HS-5 (cell line): ENCODE results near the gene PRKG2.
"Not testable (repeated sequence)": the region's sequence is repeated elsewhere in the genome, so short reads cannot be mapped to it uniquely, and the experiment has no call there.

Experiments used
- DNase-seq: peaks from one replicate; pipeline ENCODE4 v3.0.0-alpha.2; 2012; ENCODE audit warnings: low read depth

PRKG2 gene

GRCh38 chr4:81162752-81163458 is 52.1 kb downstream of the PRKG2 start:
- no peak for DNase-seq

DNA sequence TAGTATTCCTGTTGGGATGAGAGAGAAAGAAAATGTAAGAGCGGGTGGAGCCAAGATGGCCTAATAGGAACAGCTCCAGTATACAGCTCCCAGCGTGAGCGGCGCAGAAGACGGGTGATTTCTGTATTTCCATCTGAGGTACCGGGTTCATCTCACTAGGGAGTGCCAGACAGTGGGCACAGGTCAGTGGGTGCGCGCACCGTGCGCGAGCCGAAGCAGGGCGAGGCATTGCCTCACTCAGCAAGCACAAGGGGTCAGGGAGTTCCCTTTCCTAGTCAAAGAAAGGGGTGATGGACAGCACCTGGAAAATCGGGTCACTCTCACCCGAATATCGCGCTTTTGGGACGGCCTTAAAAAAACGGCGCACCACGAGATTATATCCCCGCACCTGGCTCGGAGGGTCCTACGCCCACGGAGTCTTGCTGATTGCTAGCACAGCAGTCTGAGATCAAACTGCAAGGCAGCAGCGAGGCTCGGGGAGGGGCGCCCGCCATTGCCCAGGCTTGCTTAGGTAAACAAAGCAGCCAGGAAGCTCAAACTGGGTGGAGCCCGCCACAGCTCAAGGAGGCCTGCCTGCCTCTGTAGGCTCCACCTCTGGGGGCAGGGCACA is 61.2 kb downstream of the PRKG2 start:
- not testable (repeated sequence) for DNase-seq

DNA sequence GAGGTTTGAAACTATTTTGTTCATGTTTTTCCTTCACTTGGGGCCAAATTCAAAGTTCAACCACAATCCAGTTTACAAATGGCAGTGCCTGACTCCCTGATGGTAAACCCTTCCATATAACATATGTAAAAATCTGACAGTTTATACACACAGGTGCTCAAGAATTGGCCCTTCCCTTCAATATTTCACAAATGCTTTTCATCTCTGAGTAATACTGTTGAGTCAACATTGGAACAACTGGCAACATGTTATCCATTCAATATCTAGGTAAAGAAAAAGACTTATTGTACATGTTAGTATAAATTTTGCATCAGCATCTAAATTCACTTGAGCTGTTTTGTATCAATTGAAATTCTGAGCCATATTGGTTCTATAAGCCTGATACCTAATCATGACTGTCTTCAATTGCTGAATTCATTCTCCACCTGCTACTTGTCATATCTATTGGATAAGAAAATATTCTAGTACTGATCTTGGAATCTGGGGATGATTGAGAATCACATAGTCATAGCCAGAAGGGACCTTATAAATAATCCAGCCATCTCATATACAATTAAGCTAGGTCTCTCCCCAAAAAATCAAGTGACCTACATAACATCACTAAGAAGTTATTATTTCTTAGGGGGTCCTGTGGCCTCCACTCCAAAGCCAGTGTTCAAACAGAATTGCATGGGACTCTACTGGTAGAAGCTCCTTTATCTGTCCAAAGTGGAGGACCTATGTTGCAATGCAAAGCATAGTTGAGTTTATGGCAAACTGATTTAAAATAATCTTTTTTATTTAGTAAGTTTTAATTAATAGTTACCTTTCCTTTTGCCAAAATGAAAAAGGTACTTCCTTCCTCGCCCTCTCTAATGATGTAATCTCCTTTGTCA is 61.9 kb downstream of the PRKG2 start:
- DNase-seq = no peak

DNA sequence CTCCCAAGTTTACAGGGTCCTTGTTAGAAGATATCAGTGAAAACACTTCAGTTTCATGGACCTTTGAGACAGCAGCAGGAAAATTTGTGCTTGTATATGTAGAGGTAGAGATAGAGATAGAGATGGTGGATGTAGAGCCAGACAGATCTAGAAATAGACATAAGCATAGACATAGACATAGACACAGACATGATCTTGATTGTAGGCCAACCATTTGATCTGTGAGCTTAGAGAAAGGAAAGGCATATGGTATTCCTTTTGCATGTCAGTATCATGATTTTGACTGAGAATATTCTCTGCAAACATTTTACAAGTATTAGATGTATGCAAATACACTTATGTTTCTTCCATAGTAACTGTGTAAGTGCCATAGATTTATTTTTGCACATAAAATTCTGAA is 65.0 kb downstream of the PRKG2 start:
- no peak for DNase-seq

- no peak for DNase-seq
These were observed 66.4 kb downstream of the PRKG2 start for GRCh38 chr4:81148576-81148975.

DNA sequence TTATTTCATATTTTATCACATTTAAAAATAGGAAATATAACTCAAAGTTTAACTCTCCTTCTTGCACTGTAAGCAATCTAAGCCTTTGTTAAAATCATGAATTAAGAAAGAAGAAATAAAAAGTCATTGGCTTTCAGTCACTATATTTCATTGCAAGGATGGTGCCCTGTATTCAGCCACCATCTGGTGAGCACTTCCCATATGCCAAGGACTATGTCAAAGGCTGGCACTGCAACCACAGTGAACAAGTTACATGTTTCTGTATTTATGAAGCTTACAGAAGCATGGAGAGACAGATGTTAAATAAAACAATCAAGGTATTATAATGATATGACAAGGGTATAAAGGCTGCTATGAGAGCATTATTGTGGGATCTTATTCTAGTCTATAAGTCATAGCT is 68.6 kb downstream of the PRKG2 start:
- no peak for DNase-seq

DNA sequence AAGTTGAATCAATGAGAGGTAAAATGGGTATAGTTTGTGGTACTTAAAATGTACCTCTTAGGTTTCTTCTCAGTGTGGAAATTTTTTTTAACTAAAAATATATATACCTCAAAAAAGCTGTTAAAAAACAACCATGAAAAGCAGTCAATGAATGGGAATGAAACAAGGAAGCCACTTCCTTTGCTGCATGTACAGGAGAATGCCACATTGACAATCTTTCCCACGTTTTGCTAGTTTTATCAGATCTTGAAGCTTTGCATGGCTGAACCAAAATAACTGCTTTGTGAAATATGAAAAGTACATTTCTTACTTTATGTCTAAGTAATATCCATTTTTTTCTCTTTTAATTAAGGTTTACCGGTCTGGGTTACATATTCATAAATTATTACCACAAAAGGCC is 71.8 kb downstream of the PRKG2 start:
- no peak for DNase-seq

GRCh38 chr4:81142744-81143143 is 72.3 kb downstream of the PRKG2 start:
- no peak for DNase-seq

- DNase-seq = no peak
These were observed 77.1 kb downstream of the PRKG2 start for GRCh38 chr4:81137894-81138293.

DNA sequence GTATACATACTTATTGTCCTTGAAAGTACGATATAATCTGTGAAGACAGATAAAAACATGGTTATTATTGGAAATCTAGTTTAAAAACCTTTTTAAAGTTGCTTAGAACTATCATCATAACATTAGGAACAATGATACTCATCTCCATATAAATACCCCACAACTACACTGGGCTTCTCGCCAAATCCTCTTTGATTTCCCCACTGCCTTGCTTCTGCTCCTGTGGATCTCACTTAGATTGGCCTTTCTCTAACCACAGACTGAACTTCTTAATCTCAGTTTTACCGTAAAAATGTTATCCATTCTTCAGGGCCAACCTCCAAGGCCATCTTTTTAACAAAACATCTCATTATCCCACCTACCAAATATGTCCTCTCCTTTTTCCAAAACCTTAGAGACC is 77.6 kb downstream of the PRKG2 start:
- no peak for DNase-seq

GRCh38 chr4:81136161-81136905 is 78.7 kb downstream of the PRKG2 start:
- DNase-seq = peak; percentile 65

GRCh38 chr4:81135501-81135900 is 79.5 kb downstream of the PRKG2 start:
- DNase-seq = peak; percentile 8

DNA sequence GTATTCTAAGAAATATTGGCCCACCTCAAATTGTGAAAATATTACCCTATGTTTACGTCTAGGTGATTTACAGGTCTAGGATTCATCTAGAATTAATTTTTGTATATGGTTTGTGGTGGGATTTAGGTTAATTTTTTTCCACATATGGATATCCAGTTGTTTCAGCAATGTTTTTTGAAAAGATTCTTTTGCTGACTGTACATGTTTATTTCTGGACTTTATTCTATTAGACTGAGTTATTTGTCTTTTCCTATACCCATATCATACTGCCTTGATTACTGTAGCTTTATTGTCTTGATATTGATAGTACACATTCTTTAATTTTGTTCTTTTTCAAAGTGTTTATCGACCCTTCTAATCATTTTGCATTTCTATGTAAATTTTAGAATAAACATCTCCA is 83.5 kb downstream of the PRKG2 start:
- no peak for DNase-seq

- no peak for DNase-seq
These were observed 84.0 kb downstream of the PRKG2 start for GRCh38 chr4:81131066-81131465.

DNA sequence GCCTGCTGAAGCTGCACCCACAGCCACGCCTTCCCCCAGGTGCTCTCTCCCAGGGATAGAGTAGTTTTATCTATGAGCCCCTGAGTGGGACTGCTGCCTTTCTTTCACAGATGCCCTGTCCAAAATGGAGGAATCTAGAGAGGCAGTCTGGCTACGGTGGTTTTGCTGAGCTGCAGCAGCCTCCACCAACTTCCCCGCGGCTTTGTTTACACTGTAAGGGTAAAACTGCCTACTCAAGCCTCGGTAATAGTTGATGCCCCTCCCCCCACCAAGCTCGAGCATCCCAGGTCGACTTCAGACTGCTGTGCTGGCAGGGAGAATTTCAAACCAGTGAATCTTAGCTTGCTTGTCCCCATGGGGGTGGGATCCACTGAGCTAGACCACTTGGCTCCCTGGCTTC is 84.5 kb downstream of the PRKG2 start:
- no peak for DNase-seq

- no peak for DNase-seq
These were observed 95.0 kb downstream of the PRKG2 start for GRCh38 chr4:81120055-81120454.

DNA sequence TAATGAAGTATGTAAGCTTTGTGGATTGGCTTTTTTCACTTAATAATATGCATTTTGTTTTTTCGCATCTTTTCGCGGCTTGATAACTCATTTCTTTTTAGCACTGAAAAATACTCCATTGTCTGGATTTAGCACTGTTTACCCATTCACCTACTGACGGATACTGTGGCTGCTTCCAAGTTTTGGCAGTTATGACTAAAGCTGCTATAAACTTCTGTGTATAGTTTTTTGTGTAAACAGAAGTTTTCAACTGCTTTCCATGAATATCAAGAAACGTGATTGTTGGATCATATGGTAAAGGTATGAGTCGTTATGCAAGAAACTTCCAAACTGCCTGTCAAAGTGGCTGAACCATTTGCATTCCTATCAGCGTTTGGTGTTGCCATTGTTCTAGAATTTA is 96.9 kb downstream of the PRKG2 start:
- DNase-seq = no peak

DNA sequence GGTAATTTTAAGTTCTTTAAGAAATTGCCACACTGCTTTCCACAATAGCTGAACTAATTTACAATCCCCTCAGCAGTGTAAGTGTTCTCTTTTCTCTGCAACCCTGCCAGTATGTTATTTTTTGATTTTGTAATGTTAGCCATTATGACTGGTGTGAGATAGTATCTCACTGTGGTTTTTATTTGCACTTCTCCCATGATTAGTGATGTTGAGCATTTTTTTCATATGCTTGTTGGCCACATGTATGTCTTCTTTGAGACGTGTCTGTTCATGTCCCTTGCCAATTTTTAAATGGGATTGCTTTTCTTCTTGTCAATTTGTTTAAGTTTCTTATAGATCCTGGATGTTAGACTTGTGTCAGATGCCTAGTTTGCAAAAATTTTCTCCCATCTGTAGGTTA is 98.5 kb downstream of the PRKG2 start:
- no peak for DNase-seq

DNA sequence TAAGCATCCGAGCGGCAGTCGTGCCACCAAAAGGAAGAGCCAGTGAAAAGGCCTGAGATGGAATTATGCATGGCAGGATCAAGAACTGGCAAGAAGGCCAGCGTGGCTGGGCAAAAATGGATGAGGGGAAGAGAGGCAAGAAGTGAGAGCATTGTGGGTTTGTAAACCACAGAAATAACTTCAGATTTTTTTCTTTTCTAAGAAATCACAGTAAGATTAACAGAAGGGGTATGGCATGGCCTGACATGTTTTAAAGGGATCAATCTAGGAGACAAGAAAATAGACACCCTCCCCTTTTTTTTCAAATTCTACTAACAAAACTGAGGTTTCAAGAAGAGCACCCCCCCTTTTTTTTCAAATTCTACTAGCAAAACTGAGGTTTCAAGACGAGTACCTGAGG is 102.0 kb downstream of the PRKG2 start:
- DNase-seq = no peak

- no peak for DNase-seq
These were observed 105.7 kb downstream of the PRKG2 start for GRCh38 chr4:81109356-81109755.

- no peak for DNase-seq
These were observed 108.9 kb downstream of the PRKG2 start for GRCh38 chr4:81106150-81106549.

DNA sequence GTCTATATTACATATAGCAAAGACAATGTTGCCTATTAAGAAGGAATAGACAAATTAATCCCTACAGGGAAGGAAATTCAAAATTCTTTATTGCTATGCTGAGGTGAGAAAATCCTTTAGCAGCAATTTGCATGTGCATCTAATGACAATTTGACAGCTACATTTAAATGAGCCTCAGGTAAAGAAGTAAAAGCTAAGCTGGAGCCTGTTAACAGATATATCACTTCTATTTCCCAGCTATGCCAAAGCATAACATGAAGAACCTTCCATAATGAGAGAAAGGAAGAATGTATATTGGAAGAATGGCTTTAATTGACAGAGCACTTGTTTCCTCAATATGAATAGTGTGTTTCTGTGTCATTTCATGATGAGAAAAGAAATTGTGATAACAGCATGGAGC is 112.9 kb downstream of the PRKG2 start:
- no peak for DNase-seq
